Activated T-helper 17 cell treated with anti-CD3 and anti-CD28 coated beads, Interleukin-2, amount 50 U/mL, for 72 hours (primary cell): ENCODE measurements around the gene GRP. TPM values are rescaled to one million over a fixed set of nuclear protein-coding genes. Genes with fewer than 3 reads are reported as not detected.
"Not testable (repeated sequence)": the region's sequence is repeated elsewhere in the genome, so short reads cannot be mapped to it uniquely, and the experiment has no call there.

Experiments used
- ATAC-seq: fragments of 150-1000 bp; cut with Tn5 transposase; replicated peaks from 2 replicates; pipeline ENCODE4 v1.10.0; 2021; ENCODE audit warnings: mild to moderate bottlenecking, moderate library complexity
- H3K27ac Mint-ChIP-seq: one replicate; pipeline ENCODE4 v1.8.0; 2022; ENCODE audit warnings: mixed read lengths
- H3K27me3 Mint-ChIP-seq: one replicate; pipeline ENCODE4 v1.8.0; 2022; ENCODE audit warnings: mixed read lengths
- H3K36me3 Mint-ChIP-seq: one replicate; pipeline ENCODE4 v1.8.0; 2022; ENCODE audit warnings: low read depth, mild to moderate bottlenecking, mixed read lengths
- H3K4me1 Mint-ChIP-seq: one replicate; pipeline ENCODE4 v1.8.0; 2022; ENCODE audit warnings: mixed read lengths
- H3K4me3 Mint-ChIP-seq: one replicate; pipeline ENCODE4 v1.8.0; 2022; ENCODE audit warnings: mild to moderate bottlenecking, mixed read lengths
- H3K9me3 Mint-ChIP-seq: one replicate; pipeline ENCODE4 v1.8.0; 2022; ENCODE audit warnings: mixed read lengths
- total RNA-seq, 2 donors: library from RNA; stranded (reverse); gene quantifications; one replicate each; pipeline ENCODE4 v1.2.3, GENCODE V29; 2022

The GRP gene
- total RNA-seq, 2 donors from 2014 or later = not detected

DNA sequence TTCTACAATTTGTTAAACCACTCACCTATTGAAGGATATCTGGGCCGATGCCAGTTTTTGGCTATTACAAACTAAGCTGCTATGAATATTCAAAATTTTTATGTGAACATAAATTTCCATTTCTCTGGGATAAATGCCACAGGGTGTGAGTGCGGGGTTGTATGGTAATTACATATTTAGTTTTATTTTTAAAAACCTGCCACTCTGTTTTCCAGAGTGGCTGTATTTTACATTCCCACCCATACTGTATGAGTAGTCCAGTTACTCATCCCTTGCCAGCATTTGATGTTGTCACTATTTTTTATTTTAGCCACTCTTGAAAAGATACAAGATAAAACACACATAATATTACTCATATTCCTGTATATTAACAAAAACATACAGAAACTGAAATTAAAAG, 22.9 kb downstream of the GRP start:
- H3K4me1 Mint-ChIP-seq = no peaks in the 10 kb centered on the region
- no peaks in the 10 kb centered on the region for H3K36me3 Mint-ChIP-seq
- ATAC-seq = no peak
- no peak overlapping the region for H3K27ac Mint-ChIP-seq
- H3K4me3 Mint-ChIP-seq = no peak overlapping the region
- H3K9me3 Mint-ChIP-seq = peaks cover 3% of the 10 kb centered on the region
- H3K27me3 Mint-ChIP-seq = peaks cover 33% of the 10 kb centered on the region

DNA sequence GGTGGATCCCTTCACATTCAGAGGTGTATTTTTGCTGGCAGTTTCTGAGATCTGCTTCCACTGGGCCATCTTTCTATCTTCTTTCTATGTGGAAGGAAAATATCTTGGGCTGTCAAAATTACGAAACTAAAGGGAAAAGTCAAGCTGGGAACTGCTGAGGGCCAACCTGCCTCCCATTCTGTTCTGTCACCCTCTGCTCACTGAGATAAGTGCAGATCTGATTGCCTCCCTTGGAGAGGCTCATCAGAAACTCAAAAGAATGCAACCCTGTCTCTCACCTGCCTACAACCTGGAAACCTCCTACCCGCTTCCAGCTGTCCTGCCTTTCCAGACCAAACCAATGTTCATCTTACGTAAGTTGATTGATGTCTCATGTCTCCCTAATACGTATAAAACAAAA, 26.8 kb downstream of the GRP start:
- no peak for ATAC-seq
- no peaks in the 10 kb centered on the region for H3K4me1 Mint-ChIP-seq
- H3K27me3 Mint-ChIP-seq = peaks cover 42% of the 10 kb centered on the region
- H3K9me3 Mint-ChIP-seq = no peaks in the 10 kb centered on the region
- H3K27ac Mint-ChIP-seq = no peak overlapping the region
- H3K4me3 Mint-ChIP-seq = no peak overlapping the region
- H3K36me3 Mint-ChIP-seq = no peaks in the 10 kb centered on the region

DNA sequence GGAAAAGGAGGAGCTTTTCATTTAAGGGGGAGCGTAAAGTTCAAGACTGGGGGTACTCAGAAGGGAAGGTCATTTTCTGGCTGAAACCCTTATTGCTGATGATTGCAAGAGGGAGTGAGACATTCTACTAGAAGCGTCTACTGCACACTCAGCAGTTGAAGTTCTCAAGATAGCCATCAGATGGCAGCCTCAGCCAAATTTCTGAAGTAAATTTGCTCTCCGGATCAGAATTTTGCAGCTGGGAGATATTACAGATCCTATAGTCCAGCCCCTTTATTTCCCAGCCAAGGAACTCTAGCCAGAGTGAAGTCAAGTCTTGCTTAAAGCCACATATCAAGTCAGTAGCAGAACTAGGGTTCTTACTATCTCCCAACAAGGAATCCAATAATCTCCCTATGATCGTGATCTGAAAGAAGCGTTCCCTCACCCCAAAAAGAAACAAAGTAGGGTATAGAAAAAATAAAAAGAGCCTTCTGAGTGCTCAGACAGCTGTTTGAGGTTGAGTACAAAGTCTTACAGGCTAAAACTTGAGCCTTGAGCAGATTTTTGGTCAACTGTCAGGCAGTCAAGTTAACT, 29.3 kb downstream of the GRP start:
- Mint-ChIP-seq H3K4me1 (no peaks in the 10 kb centered on the region), H3K9me3 (no peaks in the 10 kb centered on the region), H3K4me3 (no peak overlapping the region), H3K27me3 (peaks cover 50% of the 10 kb centered on the region), H3K36me3 (no peaks in the 10 kb centered on the region), H3K27ac (no peak overlapping the region)
- ATAC-seq = no peak

DNA sequence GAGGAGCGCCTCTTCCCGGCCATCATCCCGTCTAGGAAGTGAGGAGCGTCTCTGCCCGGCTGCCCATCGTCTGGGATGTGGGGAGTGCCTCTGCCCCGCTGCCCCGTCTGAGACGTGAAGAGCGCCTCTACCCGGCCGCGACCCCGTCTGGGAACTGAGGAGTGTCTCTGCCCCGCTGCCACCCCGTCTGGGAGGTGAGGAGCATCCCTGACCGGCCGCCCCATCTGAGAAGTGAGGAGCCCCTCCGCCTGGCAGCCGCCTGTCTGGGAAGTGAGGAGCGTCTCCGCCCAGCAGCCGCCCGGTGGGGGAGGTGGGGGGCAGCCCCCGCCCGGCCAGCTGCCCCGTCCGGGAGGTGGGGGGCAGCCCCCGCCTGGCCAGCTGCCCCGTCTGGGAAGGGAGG, 35.5 kb downstream of the GRP start:
- H3K4me1 Mint-ChIP-seq, H3K27ac Mint-ChIP-seq, H3K36me3 Mint-ChIP-seq, ATAC-seq, H3K4me3 Mint-ChIP-seq, H3K9me3 Mint-ChIP-seq: not testable (repeated sequence)
- H3K27me3 Mint-ChIP-seq = peaks cover 34% of the 10 kb centered on the region

DNA sequence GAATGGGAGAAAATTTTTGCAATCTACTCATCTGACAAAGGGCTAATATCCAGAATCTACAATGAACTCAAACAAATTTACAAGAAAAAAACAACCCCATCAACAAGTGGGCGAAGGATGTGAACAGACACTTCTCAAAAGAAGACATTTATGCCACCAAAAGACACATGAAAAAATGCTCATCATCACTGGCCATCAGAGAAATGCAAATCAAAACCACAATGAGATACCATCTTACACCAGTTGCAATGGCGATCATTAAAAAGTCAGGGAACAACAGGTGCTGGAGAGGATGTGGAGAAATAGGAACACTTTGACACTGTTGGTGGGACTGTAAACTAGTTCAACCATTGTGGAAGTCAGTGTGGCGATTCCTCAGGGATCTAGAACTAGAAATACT, 41.9 kb downstream of the GRP start:
- H3K36me3 Mint-ChIP-seq, H3K27ac Mint-ChIP-seq, H3K9me3 Mint-ChIP-seq, H3K4me1 Mint-ChIP-seq, ATAC-seq, H3K4me3 Mint-ChIP-seq: not testable (repeated sequence)
- peaks cover 56% of the 10 kb centered on the region for H3K27me3 Mint-ChIP-seq

DNA sequence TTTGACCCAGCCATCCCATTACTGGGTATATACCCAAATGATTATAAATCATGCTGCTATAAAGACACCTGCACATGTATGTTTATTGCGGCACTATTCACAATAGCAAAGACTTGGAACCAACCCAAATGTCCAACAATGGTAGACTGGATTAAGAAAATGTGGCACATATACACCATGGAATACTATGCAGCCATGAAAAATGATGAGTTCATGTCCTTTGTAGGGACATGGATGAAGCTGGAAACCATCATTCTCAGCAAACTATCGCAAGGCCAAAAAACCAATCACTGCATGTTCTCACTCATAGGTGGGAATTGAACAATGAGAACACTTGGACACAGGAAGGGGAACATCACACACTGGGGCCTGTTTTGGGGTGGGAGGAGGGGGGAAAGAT, 42.3 kb downstream of the GRP start:
- peaks cover 57% of the 10 kb centered on the region for H3K27me3 Mint-ChIP-seq
- H3K27ac Mint-ChIP-seq, H3K4me1 Mint-ChIP-seq, ATAC-seq, H3K4me3 Mint-ChIP-seq, H3K9me3 Mint-ChIP-seq, H3K36me3 Mint-ChIP-seq: not testable (repeated sequence)

DNA sequence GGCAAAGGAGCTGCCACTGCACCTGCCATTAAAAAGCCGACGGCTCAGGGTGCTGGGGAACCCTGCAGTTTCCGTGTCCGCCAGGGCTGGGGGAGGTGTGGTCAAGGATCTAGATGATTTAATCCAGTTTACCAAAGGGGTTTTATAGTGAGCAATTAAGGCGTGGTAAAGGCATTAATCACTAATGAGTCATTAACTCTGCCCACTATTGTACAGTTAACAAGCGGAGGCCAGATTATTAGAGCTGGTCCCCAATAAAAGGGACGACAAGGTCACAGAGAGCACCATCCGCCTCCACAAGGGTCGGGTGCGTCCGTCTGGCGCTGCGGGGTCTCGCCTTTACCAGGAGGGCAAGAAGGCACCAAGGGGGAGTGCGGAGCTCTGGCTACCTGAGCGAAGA, 43.7 kb downstream of the GRP start:
- no peak overlapping the region for H3K4me3 Mint-ChIP-seq
- H3K27ac Mint-ChIP-seq = no peak overlapping the region
- H3K4me1 Mint-ChIP-seq = peaks cover 9% of the 10 kb centered on the region
- no peaks in the 10 kb centered on the region for H3K9me3 Mint-ChIP-seq
- peaks cover 60% of the 10 kb centered on the region for H3K27me3 Mint-ChIP-seq
- no peak for ATAC-seq
- H3K36me3 Mint-ChIP-seq = no peaks in the 10 kb centered on the region

DNA sequence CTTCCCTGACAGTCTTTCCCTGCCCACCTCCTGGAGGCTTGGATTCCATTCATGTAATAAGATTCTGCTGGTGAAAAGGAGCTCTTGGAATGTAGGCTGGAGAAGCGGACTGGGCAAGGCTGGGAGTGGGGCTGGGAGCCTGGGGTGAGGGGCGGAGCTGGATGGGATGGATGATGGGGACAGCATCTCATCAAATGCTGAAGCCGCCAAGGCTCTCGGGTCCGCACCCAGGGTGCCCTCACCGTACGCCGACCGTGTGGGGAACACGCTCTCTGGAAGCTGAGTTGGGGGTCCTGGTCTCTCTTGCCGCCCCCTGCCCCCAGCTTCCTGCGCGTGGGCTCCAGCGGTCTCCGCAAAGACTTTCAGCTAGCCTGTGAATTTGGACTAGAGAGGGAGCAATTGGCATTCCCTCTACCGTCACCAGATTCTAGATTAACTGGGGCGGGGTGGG, 44.2 kb downstream of the GRP start:
- Mint-ChIP-seq H3K27me3 (peaks cover 58% of the 10 kb centered on the region), H3K27ac (no peak overlapping the region), H3K4me3 (no peak overlapping the region), H3K36me3 (no peaks in the 10 kb centered on the region), H3K9me3 (no peaks in the 10 kb centered on the region), H3K4me1 (peaks cover 9% of the 10 kb centered on the region)
- no peak for ATAC-seq

DNA sequence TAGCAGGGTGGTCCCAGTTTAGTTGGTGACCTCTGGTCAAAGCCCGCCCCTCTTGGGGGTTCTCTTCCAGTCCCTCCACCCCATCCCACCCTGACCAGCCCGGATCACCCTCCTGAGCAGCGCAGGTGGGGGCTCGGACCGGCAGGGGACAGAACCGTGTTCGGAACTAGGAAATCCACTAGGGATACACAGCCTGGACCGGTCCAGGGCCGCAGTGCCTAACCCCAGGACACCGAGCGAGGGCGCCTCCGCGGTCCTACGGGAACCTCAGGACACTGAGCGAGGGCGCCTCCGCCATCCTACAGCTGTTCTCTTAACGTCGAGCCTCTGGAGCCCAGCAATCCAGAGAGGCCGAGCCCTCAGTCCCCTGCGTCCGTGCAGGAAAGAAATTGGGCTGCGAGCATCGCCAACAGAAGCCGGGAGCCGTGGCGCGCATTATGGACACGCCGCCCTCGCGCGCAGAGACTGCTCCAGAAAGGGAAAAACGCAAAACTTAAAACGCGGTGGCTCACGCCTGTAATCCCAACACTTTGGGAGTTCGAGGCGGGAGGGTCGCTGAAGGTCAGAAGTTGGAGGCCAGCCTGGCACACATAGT, 44.8 kb downstream of the GRP start:
- Mint-ChIP-seq H3K4me3 (peak overlapping the region; percentile 11), H3K27ac (no peak overlapping the region), H3K27me3 (peaks cover 57% of the 10 kb centered on the region), H3K36me3 (peaks cover 3% of the 10 kb centered on the region), H3K9me3 (no peaks in the 10 kb centered on the region), H3K4me1 (peaks cover 13% of the 10 kb centered on the region)
- no peak for ATAC-seq

DNA sequence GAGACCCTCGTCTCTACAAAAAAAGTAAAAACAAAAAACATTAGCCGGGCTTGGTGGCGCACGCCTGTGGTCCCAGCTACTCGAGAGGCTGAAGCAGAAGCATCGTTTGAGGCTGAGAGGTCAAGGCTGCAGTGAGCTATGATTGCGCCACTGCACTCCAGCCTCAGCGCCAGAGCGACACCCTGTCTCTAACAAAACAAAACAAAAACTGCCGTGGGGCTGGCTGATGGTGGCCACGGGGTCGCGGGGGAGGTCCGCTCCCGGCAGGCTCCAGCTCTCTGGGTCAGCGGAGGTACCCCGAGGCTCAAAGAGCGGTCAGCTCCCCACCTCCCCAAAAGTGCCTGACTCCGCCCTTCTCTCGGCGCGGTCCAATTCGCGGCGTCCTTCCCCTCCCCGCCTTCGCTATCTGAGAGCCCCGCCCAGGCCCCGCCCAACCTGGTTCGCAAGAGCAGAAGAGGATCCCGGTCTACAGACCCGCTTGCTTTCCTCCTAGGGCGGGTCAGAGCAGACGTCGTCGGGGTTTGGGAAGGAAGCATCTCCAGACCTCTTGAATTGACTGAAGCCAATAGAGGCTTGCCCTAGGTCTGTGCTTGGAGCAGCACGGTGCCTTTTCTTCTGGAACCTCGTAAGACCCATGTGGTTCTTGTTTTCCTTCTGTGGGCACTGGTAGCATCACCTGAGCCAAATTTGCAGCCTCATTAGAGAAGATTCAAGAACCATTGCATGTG, 45.5 kb downstream of the GRP start:
- peaks cover 14% of the 10 kb centered on the region for H3K4me1 Mint-ChIP-seq
- H3K9me3 Mint-ChIP-seq = no peaks in the 10 kb centered on the region
- ATAC-seq = peak; percentile 57
- no peak overlapping the region for H3K27ac Mint-ChIP-seq
- H3K27me3 Mint-ChIP-seq = peaks cover 60% of the 10 kb centered on the region
- H3K4me3 Mint-ChIP-seq = peak overlapping the region; percentile 11
- peaks cover 5% of the 10 kb centered on the region for H3K36me3 Mint-ChIP-seq

DNA sequence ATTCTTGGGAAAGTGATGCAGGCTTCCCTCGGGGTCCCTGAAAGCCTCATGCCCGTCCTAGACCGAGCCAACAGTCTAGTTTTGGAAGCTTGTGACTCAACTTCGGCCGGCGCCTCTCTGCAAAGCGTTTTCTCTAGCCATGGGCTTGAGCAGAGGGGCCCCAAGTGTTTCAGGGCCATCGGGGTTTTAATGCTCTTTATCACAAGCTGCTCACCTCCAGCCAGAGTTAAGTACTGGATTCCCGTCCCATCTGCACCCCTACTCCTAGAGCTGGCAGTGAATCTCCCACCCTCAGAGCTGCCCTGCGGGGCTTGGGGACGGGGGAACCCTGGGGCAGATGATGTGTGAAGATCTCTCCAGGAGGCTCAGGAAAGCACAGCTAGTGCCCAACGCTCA, 46.0 kb downstream of the GRP start:
- H3K4me1 Mint-ChIP-seq = peaks cover 14% of the 10 kb centered on the region
- peak overlapping the region; percentile 11 for H3K4me3 Mint-ChIP-seq
- no peak overlapping the region for H3K27ac Mint-ChIP-seq
- H3K36me3 Mint-ChIP-seq = peaks cover 5% of the 10 kb centered on the region
- peaks cover 60% of the 10 kb centered on the region for H3K27me3 Mint-ChIP-seq
- ATAC-seq = no peak
- no peaks in the 10 kb centered on the region for H3K9me3 Mint-ChIP-seq

DNA sequence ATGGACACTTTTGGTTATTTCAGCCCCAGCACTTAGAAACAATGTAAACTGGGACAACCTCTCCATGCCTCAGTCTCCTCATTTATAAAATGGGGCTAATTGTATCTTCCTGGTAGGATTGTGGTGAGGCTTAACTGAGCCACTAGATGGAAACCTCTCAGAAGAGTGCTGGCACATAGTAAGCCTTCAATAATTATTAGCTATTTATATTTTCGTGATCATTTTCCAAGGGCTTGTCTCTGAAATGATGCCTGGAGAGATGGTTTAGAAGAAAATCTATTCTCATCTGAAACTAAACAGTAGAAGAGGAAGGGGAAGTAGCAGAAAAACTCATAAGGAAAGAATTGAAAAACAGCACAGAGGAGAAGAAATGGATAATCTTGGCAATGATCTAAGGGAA, 46.5 kb downstream of the GRP start:
- peak overlapping the region; percentile 11 for H3K4me3 Mint-ChIP-seq
- H3K4me1 Mint-ChIP-seq = peaks cover 14% of the 10 kb centered on the region
- H3K9me3 Mint-ChIP-seq = no peaks in the 10 kb centered on the region
- no peak for ATAC-seq
- peaks cover 65% of the 10 kb centered on the region for H3K27me3 Mint-ChIP-seq
- no peak overlapping the region for H3K27ac Mint-ChIP-seq
- H3K36me3 Mint-ChIP-seq = peaks cover 5% of the 10 kb centered on the region

DNA sequence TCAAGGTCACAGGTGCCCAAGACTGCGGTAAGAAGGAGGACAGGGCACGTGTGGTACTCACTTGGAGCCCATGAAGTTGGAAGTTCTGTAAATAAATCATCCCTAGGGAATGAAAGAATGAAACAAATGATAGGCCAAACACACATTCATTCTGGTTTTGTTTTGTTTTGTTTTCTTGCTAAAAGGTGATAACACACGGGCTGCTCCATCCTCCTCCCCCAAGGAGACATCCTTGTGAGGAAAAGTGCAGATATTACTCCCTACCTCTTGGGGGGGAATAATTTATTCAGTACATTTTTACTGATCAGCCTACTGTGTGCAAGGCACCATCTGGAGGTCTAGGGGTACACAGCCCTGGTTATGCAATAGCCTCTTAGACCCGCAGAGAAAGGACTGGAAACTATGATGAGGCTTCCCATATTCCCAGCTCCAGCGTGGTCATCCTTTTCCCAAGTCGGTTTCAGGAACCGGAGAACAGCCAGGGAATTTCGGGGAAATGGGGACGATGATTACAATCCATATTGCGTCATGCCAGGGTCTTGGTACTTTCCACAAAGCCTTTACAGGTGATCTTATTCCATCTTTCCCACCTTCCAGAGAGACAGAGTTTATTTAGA, 47.0 kb downstream of the GRP start:
- peaks cover 14% of the 10 kb centered on the region for H3K4me1 Mint-ChIP-seq

DNA sequence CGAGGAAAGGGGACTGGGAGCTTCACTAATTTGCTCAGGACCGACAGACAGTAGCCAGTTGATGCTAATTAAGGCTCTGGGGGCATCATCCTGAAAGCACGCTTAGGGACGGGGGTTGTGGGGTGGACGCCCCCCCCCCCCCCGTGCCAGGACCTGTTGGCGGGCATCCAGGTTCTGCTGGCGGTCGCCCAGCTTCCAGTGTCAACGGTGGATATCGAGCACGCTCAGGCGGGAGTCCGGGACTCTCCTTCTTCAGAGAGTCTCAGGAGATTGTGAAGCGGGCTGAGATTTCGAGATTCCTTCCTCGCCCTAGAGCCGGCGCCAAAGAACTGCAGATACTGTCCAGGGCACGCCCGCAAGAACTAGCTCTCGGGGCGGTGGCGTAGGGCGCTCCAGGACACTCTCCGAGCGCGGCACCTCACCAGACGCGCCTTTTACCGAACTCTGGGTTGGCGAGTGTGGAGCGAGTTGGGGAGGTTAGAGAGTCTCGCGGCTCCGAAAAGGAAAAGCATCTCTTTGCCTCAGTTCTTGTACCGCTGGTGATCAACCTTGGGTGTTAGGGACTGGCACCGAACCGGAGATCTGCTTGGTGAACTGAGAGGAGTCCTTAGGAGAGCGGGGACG, 47.7 kb downstream of the GRP start:
- Mint-ChIP-seq H3K9me3 (no peaks in the 10 kb centered on the region), H3K4me1 (peaks cover 14% of the 10 kb centered on the region), H3K27ac (no peak overlapping the region), H3K4me3 (peak overlapping the region; percentile 29), H3K36me3 (peaks cover 5% of the 10 kb centered on the region), H3K27me3 (peaks cover 65% of the 10 kb centered on the region)
- ATAC-seq = no peak

More for the DNA sequence above, 47.0 kb downstream of the GRP start:
- ATAC-seq = no peak
- Mint-ChIP-seq H3K27ac (no peak overlapping the region), H3K27me3 (peaks cover 67% of the 10 kb centered on the region), H3K4me3 (no peak overlapping the region), H3K9me3 (no peaks in the 10 kb centered on the region), H3K36me3 (peaks cover 5% of the 10 kb centered on the region)
